Uterus (tissue), 2 donors: ENCODE measurements around the gene JPH3.

Experiments
- CTCF ChIP-seq, 4 experiments: fragments of 200-600 bp in 2 of 4; fragments of 450-650 bp in 2 of 4; sonication (generic) in 2 of 4; IDR thresholded peaks; one replicate each; pipeline ENCODE4 v1.5.1; 2016 to 2019; ENCODE audit warnings: antibody characterized with exemption in 4 of 4, mild to moderate bottlenecking in 2 of 4, moderate library complexity in 1 of 4
- POLR2A ChIP-seq, 2 donors: fragments of 450-650 bp; IDR thresholded peaks; one replicate each; pipeline ENCODE4 v1.6.1; 2016; ENCODE audit warnings: antibody characterized with exemption in 2 of 2, mild to moderate bottlenecking in 1 of 2, moderate library complexity in 1 of 2

- no peak for TF ChIP-seq CTCF (IDR thresholded peaks at IDR 0.05)
- no peak for TF ChIP-seq POLR2A (IDR thresholded peaks at IDR 0.05)
These were observed 125.0 kb downstream of the JPH3 start for GRCh38 chr16:87727346-87727745.
